LNCaP clone FGC (cell line): Measurements from ENCODE around the gene WBP2.
"Not testable (repeated sequence)": the region's sequence is repeated elsewhere in the genome, so short reads cannot be mapped to it uniquely, and the experiment has no call there.

Source experiments
- DNase-seq: peaks from one replicate; pipeline ENCODE4 v3.0.0-alpha.2; 2011; ENCODE audit warnings: low read depth
- H3K4me3 ChIP-seq: 2 replicates; pipeline ENCODE4 v1.5.1; 2011; ENCODE audit warnings: mild to moderate bottlenecking, low read depth, low read length, control low read depth
- TF ChIP-seq, protein P1 (sequence below): IDR thresholded peaks from 2 replicates; pipeline ENCODE4 v1.5.1; 2012; ENCODE audit warnings: mild to moderate bottlenecking; ENCODE audit not compliant: control insufficient read depth, insufficient read depth; ENCODE audit errors: extremely low read depth

The WBP2 gene

DNA sequence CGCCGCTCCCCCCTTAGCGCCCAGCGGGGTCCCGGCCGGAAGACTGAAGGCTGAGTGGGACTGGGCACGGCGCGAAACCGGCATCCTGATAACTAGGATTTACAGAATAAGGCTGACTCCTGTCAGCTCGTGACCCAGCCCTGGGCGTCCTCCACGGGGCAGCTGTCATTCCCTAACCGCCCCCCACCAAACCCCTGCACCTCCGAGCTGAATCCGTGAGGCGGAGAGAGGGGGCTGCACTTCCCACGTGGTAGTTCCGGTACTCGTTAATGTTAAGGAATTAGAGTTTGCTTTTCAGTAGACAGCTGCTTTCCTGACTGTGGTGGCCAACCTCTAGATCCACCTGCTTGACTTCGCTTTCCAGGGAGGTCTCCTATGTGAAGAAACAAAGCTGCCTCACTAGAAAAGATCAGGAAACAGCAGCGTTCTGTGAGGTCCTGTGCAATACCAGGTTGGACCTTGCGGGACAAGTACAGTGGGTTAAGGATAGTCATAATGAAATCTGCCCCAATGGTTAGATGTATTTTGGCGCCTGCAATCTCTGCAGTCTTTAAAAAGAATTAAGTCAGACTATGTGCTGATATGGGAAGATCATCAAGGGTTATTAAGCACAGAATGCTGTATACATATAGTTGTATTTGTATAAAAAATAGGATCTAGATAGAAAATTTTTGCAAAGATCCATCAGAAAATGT, 1.1 kb upstream of the WBP2 start:
- TF ChIP-seq, protein P1, sequence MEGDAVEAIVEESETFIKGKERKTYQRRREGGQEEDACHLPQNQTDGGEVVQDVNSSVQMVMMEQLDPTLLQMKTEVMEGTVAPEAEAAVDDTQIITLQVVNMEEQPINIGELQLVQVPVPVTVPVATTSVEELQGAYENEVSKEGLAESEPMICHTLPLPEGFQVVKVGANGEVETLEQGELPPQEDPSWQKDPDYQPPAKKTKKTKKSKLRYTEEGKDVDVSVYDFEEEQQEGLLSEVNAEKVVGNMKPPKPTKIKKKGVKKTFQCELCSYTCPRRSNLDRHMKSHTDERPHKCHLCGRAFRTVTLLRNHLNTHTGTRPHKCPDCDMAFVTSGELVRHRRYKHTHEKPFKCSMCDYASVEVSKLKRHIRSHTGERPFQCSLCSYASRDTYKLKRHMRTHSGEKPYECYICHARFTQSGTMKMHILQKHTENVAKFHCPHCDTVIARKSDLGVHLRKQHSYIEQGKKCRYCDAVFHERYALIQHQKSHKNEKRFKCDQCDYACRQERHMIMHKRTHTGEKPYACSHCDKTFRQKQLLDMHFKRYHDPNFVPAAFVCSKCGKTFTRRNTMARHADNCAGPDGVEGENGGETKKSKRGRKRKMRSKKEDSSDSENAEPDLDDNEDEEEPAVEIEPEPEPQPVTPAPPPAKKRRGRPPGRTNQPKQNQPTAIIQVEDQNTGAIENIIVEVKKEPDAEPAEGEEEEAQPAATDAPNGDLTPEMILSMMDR: peak; percentile 31; the same call in 1 of the 2 replicates
- peak overlapping the region; percentile 97 for H3K4me3 ChIP-seq
- DNase-seq: no peak

DNA sequence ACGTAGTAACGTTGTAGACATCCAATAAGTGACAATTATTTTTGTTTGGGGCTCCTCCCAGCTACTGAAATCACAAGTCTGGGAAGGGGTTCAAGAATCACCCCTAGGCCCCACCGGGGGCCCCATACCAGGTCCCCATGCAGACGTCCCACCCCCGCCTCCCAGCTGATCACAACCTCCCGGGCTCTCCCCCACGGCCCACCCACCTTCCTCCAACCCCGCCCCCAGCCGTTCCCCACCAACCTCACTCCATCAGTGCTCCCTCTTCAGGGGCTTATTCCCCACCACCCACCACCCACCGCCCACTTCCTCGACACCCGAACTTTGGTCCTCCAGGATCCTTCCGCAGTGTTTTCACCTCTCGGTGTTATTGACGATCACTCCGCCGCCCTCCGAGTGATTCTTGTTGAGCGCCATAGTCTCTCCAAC, 240 bp downstream of the WBP2 start:
- no peak for DNase-seq
- TF ChIP-seq, protein P1: no peak
- peak overlapping the region; percentile 97 for H3K4me3 ChIP-seq

DNA sequence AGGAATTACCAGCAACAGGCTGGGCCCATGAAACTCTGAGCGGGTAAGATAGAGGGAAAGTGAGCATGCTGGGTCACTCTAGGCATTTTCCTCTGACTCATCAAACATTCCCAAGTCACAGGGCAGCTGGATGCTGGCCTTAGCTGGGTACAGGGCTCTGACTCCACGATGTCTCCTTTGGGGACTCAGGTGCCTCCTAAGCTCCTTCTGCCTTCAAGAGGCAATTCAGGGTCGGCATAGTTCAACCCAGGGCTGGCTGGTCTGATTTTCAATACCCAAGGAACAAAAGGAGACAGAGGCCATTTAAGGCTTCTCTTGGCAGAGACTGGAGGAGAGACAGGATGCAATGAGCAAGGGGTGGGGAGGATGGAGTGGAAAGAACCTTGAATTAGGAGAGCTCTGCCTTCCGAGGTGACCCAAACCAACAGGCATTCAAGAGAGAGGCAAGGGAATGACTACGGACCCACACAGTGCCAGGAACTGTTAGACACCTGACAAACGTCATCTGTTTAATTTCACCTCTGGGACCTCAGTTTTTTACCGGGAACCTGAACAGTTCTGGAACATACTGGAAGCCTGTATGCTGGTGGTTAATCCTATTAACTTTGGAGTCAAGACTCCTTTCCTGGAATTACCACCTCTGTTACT, 910 bp downstream of the WBP2 start:
- TF ChIP-seq, protein P1: no peak
- H3K4me3 ChIP-seq: peak overlapping the region; percentile 97
- no peak for DNase-seq

DNA sequence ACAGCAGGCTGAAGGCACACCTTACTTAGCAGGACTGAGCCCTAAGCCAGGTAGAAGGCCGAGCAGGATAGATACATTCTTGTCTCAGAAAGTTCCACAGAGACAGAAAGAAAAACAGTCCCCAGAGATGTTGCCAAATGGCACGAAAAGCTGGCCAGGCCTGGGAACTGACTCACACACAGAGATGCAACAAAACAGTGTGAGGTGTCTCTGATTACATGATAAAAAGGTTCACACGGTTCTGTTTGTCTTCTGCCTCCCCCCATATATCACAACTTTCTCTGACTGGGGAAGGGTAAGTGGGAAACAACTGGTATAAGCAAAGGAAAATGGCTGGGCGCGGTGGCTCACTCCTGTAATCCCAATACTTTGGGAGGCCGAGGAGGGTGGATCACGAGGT, 1.7 kb downstream of the WBP2 start:
- DNase-seq: no peak
- H3K4me3 ChIP-seq: no peak overlapping the region
- TF ChIP-seq, protein P1: no peak

DNA sequence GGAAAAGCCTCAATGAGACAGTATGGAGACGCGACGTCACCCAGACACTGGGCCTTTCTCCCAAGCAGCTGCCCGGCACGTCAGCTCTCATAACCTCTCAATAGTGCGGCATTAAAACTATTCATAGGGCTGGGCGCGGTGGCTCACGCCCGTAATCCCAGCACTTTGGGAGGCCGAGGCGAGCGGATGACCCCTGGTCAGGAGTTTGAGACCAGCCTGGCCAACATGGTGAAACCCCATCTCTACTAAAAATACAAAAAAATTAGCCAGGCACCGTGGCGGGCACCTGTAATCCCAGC, 3.5 kb downstream of the WBP2 start:
- H3K4me3 ChIP-seq, DNase-seq: not testable (repeated sequence)

DNA sequence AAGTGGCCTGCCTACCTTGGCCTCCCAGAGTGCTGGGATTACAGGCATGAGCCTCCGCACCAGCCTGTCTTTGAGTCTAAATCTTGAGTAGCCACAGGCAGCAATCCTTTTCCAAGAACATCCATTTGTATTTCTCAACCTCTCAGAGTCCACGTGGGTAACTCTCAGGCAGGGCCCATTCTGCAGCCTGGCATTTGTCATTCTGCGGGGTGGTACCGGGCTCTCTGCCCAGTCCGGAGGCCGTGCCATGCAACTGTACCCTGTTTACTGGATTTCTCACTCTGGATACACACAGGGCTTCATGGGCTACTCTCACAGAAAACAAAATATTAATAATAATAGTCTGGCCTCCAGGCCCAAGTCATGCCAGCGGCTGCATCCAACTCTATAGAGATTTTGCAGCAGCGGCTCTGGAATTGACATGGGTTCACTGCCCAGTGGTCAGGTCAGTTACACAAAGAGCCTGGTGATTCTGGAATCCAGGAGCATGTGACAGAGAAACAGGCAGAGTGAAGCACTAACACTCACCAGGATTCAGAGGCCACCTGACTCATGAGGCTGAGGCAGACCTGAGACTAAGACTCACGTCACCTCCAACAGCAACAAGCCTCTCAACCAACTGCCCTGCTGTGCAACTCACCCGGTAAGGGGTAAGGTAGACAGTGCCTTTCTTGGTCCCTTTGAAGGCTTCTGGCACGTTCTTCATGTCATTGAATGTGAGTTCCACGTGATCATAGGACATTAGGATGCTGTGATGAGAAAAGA, 4.0 kb downstream of the WBP2 start:
- DNase-seq: no peak
- no peak overlapping the region for H3K4me3 ChIP-seq
- TF ChIP-seq, protein P1: no peak

DNA sequence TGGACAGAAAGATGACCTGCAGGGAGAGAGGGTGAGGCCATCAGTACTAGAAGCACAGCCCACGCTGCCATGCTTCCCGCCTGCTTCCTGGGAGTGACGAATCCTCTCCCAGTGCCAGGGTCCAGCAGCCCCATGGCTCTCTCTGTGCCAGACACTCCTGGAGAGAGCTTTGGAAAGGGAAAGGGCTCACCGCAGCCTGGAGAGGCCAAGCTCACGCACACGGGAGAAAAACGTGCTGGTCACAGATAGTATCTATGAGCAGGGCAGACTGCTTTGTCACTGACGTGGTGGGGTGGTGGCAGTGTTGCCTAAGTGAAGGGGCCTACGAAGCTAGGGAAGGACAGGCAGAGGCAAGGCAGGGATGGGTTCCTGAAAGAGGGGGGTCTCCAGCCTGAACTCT, 5.4 kb downstream of the WBP2 start:
- H3K4me3 ChIP-seq: no peak overlapping the region
- TF ChIP-seq, protein P1: no peak
- no peak for DNase-seq
